Amygdala (tissue), 56 donors: Measurements from ENCODE around the gene MAPK13.

ENCODE experiments used
- DNase-seq, 56 donors: peaks; one replicate each; lab custom pipeline; 2025; lab: John Stamatoyannopoulos, UW

Gene MAPK13

DNA sequence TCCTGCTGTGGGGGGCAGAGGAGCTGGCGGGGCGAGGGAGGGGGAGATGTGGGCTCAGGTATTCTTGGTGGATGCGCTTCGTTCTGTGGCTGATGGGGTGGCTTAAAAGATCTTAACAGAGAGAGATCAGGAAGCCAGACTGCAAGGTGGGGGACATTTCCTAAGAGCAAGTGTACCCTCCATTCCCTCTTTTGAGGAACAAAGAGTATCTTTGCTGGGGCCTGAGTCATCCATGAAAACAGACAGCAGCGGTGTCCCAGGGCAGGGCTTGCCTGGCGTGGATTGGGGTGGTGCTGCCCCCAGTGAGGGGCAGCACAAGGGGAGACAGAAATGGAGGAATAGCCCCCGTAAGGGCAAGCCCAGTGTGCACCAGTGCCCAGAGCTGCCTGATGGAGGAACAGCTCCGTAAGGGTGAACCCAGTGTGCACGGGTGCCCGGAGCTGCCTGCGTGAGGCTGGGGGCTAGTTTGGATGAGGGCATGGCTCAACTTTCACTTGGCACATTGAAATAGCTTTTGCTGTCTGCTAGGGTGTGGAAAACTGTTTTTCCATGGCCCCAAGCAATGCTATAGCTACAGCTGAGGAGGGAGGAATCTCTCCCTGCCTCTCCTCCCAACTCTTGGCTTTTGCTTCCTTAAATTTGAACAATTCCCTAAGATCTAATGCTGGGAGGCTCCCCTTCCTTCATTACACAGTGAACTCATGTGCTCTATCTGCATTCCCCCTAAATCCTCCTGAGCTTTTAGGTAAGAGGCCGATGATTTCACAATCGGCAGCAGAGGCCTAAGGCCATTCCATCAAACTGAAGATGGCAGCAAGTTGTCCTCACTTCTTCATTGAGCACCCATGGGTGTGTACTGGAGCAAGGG lies 12.9 kb downstream of the MAPK13 start:
- no peak for DNase-seq

DNA sequence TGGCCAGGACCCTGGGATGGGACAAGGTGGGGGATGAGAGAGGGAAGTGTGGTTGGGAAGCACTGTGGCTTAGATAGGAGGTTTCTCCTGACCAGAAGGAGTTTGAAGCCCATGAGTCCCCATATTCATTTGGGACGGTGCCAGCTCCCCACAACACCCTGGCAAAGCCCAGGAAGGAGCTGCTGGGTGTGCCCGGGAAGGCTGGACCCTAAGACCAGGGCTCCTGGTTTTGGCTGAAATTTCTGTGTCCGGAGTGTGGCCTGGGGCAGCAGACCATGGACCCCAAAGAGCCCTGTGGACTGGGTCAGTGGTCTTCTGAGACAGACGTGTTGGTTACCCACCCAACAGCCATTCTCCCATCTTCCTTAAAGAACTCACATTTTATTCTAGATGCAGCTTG lies 15.2 kb downstream of the MAPK13 start:
- DNase-seq, result no peak

DNA sequence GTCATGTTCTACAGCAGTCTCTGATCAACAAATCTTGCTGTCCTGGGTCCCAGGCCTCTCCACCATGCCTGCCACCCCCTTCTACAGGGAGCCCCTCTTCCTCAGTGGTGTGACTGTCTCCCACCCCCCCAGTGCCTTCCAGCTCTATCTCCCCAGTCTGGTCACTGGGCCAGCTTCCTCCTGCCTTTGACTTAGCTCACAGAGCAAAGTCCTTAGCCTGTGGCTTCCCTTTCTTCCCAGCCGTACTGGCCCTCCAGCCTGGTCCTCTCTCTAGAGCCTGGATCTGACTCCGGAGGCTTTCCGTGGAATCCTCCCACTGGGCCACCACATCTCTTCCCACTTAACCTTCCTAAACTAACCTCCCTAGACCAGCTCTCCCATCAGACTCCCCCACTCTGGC lies 17.0 kb downstream of the MAPK13 start:
- no peak for DNase-seq

DNA sequence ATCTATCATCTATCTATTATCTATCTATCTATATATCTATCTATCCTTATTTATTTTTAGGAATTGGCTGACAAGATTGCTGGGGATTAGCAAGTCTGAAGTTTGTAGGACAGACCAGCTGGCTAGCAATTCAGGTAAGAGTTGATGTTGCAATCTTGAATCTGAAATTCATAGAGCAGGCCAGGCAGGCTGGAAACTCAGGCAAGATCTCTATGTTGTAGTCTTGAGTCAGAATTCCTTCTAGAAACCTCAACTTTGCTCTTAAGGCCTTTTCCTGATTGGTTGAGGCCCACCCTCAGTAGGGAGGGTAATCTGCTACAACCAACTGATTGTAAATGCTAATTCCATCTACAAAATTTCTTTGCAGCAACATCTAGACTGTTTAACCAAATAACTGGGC lies 19.2 kb downstream of the MAPK13 start:
- no peak for DNase-seq

DNA sequence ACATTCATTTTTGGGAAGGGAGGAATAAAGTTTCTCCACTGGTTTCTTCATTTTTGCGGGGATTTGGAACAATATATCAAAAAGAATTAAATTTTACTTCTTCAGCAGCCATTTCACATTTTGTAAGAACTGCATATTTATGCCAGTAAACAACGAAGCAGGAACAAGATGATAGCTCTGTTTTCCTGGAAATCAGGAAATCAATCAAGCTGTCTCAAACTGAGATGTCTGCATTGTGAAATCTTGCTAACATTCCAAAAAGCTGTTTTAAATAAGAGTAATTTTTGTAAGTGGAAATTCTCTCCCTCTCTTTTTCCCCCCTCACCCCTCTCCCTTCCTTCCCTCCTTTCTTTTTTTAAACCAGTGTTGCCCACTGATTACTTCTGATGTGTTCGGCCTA lies 20.0 kb downstream of the MAPK13 start:
- DNase-seq, result no peak

DNA sequence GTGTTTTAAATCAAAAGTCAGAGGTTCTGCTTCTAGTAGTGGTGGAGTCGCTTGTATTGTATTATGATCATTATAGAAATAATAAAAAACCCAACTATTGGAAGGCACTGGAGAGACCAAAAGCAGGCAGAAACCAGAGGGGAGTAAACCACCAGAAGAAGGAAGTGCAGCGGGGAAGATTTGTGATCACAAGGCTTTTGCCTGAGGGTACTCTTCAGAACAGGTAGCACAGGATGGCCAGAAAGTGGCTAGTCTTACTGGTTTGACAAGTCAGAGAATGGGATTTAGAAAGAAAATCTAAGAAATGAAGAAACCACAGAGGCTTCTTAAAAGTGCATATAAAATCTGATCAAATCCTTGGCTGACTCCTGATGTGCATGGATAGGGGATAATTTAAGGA lies 24.0 kb downstream of the MAPK13 start:
- no peak for DNase-seq

DNA sequence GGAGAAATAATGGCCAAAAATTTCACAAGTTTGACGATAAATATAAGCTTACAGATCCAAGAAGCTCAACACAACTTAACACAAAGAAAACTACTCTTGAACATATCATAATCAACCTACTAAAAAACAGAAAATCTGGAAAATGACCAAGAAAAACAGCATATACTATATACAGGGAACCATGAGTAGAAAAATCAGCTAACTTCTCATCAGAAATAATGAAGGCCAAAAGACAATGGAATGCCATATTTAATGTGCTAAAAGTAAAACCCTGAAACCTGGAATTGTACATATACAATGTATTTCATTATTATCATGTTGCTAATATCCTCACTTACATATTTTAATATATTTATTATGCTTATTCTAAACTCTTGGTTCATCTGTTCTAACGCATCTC lies 25.3 kb downstream of the MAPK13 start:
- no peak for DNase-seq

DNA sequence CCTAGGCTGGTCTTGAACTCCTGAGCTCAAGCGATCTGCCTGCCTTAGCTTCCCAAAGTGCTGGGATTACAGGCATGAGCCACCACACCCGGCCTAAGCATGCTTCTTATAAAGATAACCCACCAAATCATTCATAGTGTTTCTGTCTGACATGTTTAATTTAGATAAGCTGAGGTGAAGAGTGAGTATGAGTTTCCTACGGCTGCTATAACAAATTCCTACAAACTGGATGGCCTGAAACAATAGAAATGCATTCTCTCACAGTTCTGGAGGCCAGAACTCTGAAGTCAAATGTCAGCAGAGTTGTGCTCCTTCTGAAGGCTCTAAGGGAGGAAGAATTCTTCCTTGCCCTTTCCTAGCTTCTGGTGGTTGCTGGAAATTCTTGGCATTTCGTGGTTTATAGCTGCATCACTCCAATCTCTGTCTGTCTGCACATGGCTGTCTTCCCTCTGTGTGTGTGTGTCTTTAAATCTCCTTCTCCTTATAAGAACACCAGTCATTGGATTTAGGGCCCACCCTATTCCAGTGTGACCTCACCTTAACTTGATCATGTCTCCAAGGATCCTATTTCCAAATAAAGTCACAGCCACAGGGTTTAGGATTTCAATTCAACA lies 29.9 kb downstream of the MAPK13 start:
- no peak for DNase-seq

DNA sequence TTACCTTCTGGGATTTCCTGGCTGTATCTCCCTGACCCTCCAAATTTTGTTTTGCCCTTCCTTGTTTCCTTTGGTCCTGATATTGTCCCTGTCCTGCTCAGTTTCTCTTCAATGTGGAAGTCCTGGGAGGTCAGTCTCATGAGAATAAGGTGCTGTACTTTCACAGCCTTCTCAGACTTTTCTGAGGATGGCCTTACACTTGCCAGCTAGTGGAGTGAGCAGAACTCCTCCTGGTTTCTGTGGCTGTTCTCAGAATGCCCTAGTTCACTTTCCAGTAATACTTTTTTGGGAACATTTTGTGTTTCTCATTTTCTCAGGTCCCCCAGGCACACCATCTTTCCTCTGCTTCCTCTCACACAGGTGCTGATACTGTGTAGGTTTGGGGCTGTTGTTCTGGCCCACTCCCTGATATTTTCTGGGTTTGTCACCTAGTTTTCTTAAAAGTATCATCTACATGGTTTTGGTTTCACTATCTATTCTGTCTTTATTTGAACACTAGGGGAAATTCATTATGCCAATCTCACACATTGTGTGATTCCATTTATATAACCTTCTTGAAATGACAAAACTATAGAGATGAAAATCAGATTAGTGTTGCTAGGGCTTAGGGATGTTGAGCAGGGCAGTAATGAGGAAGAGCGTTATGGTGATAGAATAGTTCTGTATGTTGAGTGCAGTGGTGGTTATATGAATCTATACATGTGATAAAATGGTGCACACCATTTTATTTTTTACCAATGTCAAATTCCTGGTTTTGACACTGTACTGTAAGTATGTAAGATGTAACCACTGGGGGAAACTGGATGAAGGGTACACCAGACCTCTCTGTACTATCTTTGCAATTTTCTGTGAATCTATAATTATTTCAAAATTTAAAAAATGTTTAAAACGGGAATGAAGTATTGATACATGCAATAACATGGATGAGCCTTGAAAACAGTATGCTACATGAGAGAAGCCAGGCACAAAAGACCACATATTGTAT lies 39.0 kb downstream of the MAPK13 start:
- DNase-seq, result no peak

DNA sequence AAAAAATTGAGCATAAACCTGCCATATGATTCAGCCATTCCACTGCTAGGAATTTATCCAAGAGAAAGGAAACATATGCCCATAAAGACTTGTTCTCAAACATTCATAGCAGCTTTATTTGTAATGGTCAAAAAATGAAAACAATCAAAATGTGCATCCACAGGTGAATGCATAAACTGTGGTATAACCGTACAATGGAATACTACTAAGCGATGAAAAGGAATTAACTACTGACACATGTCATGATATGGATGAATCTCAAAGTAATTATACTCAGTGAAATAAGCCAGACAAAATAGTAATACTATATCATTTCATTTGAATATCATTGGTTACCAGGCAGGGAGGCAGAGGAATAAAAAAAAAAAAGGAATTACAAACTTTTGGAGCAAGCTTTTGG lies 40.4 kb downstream of the MAPK13 start:
- DNase-seq, result no peak

DNA sequence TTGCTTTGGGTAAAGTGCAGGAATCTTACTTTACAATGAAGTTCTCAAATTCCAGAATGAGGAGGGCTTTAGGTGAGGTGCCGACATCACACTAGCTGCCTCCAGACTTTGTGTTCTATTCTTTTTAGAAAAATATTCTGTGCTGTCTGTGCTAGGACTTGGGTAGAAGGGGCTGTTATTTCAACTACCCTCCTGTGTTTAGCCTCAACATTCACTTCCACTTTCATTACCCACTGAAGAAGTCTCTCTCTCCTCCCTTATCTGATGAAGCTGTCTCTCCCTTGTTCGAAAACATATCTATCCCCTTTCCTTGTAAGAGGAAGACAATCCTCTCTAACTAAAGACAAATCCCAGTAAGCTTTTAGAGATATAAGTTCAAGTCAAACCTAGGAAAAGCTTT lies 41.3 kb downstream of the MAPK13 start:
- DNase-seq, result no peak

DNA sequence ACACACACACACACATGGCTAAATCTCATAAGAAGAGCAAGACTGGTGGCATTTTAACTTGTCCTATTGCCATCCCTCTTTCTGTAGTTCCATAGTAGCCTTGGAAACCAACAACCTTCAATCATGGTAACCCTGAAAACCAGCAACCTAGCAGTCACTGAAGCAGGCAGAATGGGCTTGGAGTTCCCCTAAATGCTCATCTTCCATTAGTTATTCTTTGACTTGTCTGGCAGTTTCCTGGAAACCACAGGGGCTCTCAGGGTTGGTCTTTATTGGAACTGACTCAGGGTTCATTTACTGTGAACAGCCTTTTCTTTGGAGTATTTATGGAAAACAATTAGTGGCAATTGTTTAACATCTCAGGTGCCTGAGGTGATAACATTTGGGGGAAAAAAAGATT lies 46.9 kb downstream of the MAPK13 start:
- DNase-seq, result no peak

DNA sequence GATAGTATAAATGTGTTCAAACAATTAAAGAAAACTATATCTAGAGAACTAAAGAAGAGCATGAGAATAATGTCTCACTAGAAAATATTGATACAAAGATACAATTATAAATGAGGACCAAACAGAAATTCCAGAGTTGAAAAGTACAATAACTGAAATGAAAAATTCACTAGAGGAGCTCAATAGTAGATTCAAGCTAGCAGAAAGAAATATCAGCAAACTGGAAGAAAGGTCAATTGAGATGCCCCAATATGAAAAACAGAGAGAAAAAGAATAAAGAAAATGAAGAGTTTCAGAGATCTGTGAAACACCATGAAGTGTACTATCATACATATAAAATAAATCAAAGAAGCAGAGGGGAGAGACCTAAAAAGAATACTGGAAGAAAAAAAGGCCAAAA lies 48.2 kb downstream of the MAPK13 start:
- no peak for DNase-seq

DNA sequence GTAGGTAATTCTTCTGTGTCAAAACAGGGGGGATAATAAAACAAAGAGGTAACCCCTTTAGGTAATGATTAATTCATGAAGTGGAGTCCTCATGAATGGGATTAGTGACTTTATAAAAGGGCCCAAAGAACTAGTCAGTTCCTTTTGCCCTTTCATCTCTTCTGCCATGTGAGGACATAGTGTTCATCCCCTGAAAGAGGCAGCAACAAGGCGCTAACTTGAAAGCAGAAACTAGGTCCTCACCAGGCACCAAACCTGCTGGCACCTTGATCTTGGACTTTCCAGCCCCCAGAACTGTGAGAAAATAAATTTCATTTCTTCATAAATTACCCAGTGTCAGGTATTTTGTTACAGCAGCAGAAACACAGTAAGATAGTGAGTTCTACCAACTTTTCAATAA lies 49.8 kb downstream of the MAPK13 start:
- no peak for DNase-seq

DNA sequence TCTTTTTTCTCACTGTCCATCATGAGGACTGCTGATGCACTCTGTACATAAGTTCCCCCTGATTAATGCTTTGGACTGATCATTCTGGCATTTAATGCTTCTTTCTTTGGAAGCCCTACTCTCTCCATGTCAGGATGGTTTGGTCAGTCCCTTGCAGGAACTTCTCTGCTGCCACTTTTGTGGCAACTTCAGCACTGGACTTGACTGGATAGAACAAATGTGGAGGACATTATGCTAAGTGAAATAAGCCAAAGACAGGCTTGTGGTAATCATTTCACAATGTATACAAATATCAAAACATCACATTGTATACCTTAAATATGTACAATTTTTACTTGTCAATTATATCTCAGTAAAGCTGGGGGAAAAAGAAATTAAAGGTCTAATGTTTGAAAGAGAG lies 54.0 kb downstream of the MAPK13 start:
- DNase-seq, result no peak

DNA sequence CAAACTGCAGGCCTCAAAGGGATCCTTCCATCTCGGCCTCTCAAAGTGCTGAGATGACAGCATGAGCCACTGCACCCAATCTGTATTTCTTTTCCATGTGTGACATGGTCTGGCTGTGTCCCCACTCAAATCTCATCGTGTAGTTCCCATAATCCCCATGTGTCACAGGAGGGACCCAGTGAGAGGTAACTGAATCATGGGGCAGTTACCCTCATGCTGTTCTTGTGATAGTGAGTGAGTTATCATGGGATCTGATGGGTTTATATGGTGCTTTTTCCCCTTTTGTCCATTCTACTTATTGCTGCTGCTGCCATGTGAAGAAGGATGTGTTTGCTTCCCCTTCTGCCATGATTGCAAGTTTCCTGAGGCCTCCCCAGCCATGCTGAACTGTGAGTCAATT lies 55.9 kb downstream of the MAPK13 start:
- no peak for DNase-seq

DNA sequence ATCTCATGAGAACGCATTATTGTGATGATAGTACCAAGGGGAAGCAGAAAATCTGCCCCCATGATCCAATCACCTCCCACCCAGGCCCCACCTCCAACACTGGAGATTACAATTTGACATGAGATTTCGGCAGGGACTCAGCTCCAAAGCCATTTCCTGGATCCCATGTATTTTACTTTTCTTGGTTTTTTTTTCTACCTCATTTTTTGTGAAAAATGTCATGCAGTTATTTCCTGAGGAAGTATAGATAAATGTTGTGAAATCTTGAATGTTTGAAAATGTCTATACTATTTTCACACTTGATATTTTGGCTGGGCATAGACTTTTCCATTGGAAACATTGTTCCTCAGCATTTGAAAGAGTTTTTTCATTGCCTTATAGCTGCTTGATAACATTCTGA lies 57.1 kb downstream of the MAPK13 start:
- no peak for DNase-seq
